ENCODE measurements around the gene SAMD3. TPM values are rescaled to one million over a fixed set of nuclear protein-coding genes. Genes with fewer than 3 reads are reported as not detected.

The SAMD3 gene
- total and polyA plus RNA-seq, 7 donors: 0.81 to 3.7 (median 2.3) TPM; not detected in 3

DNA sequence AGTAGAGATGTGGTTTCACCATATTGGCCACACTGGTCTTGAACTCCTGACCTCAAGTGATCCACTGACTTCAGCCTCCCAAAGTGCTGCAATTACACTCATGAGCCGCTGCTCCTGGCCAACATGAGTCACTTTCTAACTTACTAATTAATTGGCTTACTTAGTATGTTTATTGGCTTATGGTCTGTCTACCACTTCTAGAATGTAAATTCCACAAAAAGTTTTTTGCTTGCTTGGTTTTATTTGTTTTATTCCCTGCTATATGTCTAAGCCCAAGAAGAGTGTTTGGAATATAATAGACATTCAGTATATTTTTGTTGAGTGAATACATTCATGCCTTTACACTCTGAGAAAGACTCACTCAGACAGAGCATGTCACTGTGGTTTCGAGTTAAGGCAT is 86.0 kb downstream of the SAMD3 start:
- WGBS, 2 donors: 72 to 82% methylated on average over 2 of the region's 2 CpGs
- intact Hi-C loops (cut with DNase I): no loop called here
- no peaks in the 10 kb centered on the region for H3K36me3 ChIP-seq
- TF ChIP-seq, protein P1, sequence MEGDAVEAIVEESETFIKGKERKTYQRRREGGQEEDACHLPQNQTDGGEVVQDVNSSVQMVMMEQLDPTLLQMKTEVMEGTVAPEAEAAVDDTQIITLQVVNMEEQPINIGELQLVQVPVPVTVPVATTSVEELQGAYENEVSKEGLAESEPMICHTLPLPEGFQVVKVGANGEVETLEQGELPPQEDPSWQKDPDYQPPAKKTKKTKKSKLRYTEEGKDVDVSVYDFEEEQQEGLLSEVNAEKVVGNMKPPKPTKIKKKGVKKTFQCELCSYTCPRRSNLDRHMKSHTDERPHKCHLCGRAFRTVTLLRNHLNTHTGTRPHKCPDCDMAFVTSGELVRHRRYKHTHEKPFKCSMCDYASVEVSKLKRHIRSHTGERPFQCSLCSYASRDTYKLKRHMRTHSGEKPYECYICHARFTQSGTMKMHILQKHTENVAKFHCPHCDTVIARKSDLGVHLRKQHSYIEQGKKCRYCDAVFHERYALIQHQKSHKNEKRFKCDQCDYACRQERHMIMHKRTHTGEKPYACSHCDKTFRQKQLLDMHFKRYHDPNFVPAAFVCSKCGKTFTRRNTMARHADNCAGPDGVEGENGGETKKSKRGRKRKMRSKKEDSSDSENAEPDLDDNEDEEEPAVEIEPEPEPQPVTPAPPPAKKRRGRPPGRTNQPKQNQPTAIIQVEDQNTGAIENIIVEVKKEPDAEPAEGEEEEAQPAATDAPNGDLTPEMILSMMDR (IDR thresholded peaks at IDR 0.05): no peak
- no peak for TF ChIP-seq POLR2A (IDR thresholded peaks at IDR 0.05)
- no peak for TF ChIP-seq EP300 (IDR thresholded peaks at IDR 0.05)
- TF ChIP-seq POLR2AphosphoS5 (IDR thresholded peaks at IDR 0.05): no peak
- H3K9me3 ChIP-seq: no peaks in the 10 kb centered on the region
- no peak overlapping the region for H3K4me3 ChIP-seq
- no peaks in the 10 kb centered on the region for H3K4me1 ChIP-seq
- DNase-seq: no peak
- H3K27ac ChIP-seq: no peak overlapping the region
- no peaks in the 10 kb centered on the region for H3K27me3 ChIP-seq

DNA sequence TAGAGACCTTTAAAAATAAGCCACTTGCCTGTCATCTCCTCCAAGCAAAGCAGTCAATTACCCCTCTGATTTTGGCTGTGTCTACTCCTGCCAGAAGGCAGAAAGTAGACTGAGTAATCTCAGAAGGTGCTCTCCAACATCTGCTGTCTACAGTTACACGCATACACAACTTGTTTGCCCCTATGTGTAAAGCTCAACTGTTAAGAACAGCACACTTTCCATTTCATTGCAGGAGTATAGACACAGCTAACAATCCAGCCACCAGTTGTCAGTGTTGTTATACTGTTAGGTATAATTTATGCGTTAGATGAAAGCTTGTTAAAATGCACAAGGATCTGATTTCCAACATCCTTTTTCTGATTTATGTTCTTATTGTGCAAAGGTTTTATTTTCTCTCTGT is 88.2 kb downstream of the SAMD3 start:
- TF ChIP-seq POLR2A (IDR thresholded peaks at IDR 0.05) (no peak), EP300 (IDR thresholded peaks at IDR 0.05) (no peak), POLR2AphosphoS5 (IDR thresholded peaks at IDR 0.05) (no peak)
- TF ChIP-seq, protein P1 (IDR thresholded peaks at IDR 0.05): no peak
- H3K4me1 ChIP-seq: no peaks in the 10 kb centered on the region
- intact Hi-C loops (cut with DNase I): no loop called here
- no peaks in the 10 kb centered on the region for H3K27me3 ChIP-seq
- no peaks in the 10 kb centered on the region for H3K36me3 ChIP-seq
- no peaks in the 10 kb centered on the region for H3K9me3 ChIP-seq
- WGBS, 2 donors: 74% methylated on average over 2 of the region's 2 CpGs
- no peak overlapping the region for H3K27ac ChIP-seq
- no peak overlapping the region for H3K4me3 ChIP-seq
- no peak for DNase-seq

DNA sequence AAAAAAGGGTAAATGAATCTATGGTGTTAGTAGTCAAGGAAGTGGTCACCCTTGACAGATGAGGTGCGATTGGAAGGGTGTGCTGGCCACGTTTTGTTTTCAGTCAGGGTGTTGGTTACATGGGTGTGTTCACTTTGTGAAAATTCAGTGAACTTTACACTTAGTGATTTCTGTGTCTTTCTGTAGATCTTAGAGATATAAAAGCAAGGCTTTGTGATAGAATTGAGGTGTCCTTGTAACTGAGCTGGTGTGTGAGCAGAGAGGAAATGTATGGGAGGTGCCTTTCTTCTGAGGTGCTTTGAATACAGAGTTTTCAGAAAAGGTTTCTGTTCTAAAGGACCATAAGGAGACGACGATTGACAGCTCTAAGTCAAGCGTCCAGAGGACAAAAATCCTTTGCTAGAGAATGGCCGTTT is 90.5 kb downstream of the SAMD3 start:
- TF ChIP-seq EP300 (IDR thresholded peaks at IDR 0.05) (no peak), POLR2AphosphoS5 (IDR thresholded peaks at IDR 0.05) (no peak), POLR2A (IDR thresholded peaks at IDR 0.05) (no peak)
- TF ChIP-seq, protein P1 (IDR thresholded peaks at IDR 0.05): no peak
- Histone ChIP-seq H3K4me1 (no peaks in the 10 kb centered on the region), H3K27ac (no peak overlapping the region), H3K9me3 (no peaks in the 10 kb centered on the region), H3K27me3 (no peaks in the 10 kb centered on the region), H3K4me3 (no peak overlapping the region), H3K36me3 (no peaks in the 10 kb centered on the region)
- DNase-seq: no peak
- WGBS, 2 donors: 13 to 35% methylated on average over 6 of the region's 6 CpGs
- intact Hi-C loops (cut with DNase I): no loop called here

DNA sequence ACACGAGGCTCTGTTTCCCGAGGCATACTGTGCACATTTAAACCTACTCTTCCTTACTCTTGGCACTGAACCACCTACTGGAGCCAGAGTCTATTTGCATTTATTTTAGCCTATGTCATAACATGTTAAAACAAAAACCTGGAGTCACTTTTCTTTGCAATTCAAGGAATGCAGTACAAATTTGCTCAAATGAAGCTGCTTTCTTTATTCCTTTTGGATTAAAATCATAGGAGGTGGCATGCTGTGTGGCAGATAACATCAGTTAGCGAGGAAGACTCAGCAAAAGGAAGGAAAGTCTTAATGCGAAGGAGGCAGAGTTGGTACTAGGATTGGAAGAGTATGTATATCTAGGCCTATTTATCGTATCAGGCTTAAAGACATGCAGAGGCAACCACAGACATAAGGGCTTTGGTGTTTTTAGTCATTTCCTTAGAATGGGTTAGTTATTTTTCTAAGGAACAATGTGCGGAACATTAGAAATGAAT is 92.9 kb downstream of the SAMD3 start:
- TF ChIP-seq, protein P1 (IDR thresholded peaks at IDR 0.05): no peak
- TF ChIP-seq EP300 (IDR thresholded peaks at IDR 0.05) (no peak), POLR2AphosphoS5 (IDR thresholded peaks at IDR 0.05) (no peak), POLR2A (IDR thresholded peaks at IDR 0.05) (no peak)
- H3K4me1 ChIP-seq: no peaks in the 10 kb centered on the region
- no peaks in the 10 kb centered on the region for H3K9me3 ChIP-seq
- no peaks in the 10 kb centered on the region for H3K27me3 ChIP-seq
- H3K27ac ChIP-seq: no peak overlapping the region
- no peaks in the 10 kb centered on the region for H3K36me3 ChIP-seq
- no peak for DNase-seq
- intact Hi-C loops (cut with DNase I): no loop called here
- H3K4me3 ChIP-seq: no peak overlapping the region
- WGBS, 2 donors: 72 to 86% methylated on average over 6 of the region's 6 CpGs

DNA sequence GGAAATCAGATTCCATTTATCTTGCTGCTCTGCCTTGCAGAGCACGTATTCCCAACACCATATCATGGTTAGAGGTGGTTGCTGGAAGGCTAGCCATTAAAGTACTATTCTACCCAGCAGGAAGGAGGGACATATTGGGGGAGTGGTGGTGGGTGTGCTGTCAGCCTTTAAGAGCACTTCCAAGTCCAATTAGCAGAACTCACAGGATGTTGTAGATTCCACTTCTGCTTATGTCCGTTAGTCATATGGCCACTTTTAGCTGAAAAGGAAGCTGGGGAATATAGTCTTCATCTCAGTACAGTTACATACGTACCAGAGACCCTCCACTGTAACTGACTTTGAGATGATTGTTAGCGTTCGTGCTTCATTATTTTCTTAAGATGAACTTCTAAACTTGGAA is 94.4 kb downstream of the SAMD3 start:
- Histone ChIP-seq H3K4me3 (no peak overlapping the region), H3K4me1 (no peaks in the 10 kb centered on the region), H3K9me3 (no peaks in the 10 kb centered on the region), H3K27me3 (no peaks in the 10 kb centered on the region), H3K36me3 (no peaks in the 10 kb centered on the region), H3K27ac (no peak overlapping the region)
- WGBS, 2 donors: 92 to 95% methylated on average over 5 of the region's 5 CpGs
- DNase-seq: no peak
- TF ChIP-seq, protein P1 (IDR thresholded peaks at IDR 0.05): no peak
- TF ChIP-seq POLR2AphosphoS5 (IDR thresholded peaks at IDR 0.05): no peak
- no peak for TF ChIP-seq POLR2A (IDR thresholded peaks at IDR 0.05)
- TF ChIP-seq EP300 (IDR thresholded peaks at IDR 0.05): no peak
- intact Hi-C loops (cut with DNase I): no loop called here

Data from sigmoid colon (tissue), 7 donors.